Lower leg skin (tissue), 3 donors: ENCODE data around the gene RYR2.

Experiments used
- CTCF ChIP-seq, 3 donors: fragments of 450-650 bp; IDR thresholded peaks; one replicate each; pipeline ENCODE4 v1.5.1; 2016; ENCODE audit warnings: antibody characterized with exemption in 3 of 3, mild to moderate bottlenecking in 3 of 3, moderate library complexity in 2 of 3
- POLR2A ChIP-seq, 2 donors: fragments of 450-650 bp; IDR thresholded peaks; one replicate each; pipeline ENCODE4 v1.6.1; 2016 to 2017; ENCODE audit warnings: antibody characterized with exemption in 2 of 2, mild to moderate bottlenecking in 1 of 2, moderate library complexity in 1 of 2

GRCh38 chr1:237877631-237878030 is 835.6 kb downstream of the RYR2 start:
- TF ChIP-seq POLR2A (IDR thresholded peaks at IDR 0.05) (no peak), CTCF (IDR thresholded peaks at IDR 0.05) (no peak)
